Ishikawa (cell line): ENCODE data around the gene KSR2.

Source experiments
- CEBPB ChIP-seq: IDR thresholded peaks from 2 replicates; pipeline ENCODE4 v1.6.1; 2012
- CREB1 ChIP-seq: IDR thresholded peaks from 2 replicates; pipeline ENCODE4 v1.6.1; 2012; ENCODE audit warnings: low read depth
- EGR1 ChIP-seq: IDR thresholded peaks from 2 replicates; pipeline ENCODE4 v1.6.1; 2012
- EP300 ChIP-seq: IDR thresholded peaks from 2 replicates; pipeline ENCODE4 v1.6.1; 2012; ENCODE audit warnings: borderline replicate concordance
- FOXM1 ChIP-seq: IDR thresholded peaks from 2 replicates; pipeline ENCODE4 v1.6.1; 2012; ENCODE audit warnings: low read depth, borderline replicate concordance
- MAX ChIP-seq: IDR thresholded peaks from 2 replicates; pipeline ENCODE4 v1.6.1; 2012
- NFIC ChIP-seq: IDR thresholded peaks from 2 replicates; pipeline ENCODE4 v1.6.1; 2012
- RAD21 ChIP-seq: IDR thresholded peaks from 2 replicates; pipeline ENCODE4 v1.6.1; 2012; ENCODE audit warnings: low read depth
- TAF1 ChIP-seq: IDR thresholded peaks from 2 replicates; pipeline ENCODE4 v1.6.1; 2012; ENCODE audit warnings: low read depth, mild to moderate bottlenecking
- TCF12 ChIP-seq: IDR thresholded peaks from 2 replicates; pipeline ENCODE4 v1.6.1; 2012; ENCODE audit warnings: low read depth
- TEAD4 ChIP-seq: IDR thresholded peaks from 2 replicates; pipeline ENCODE4 v1.6.1; 2012
- YY1 ChIP-seq: IDR thresholded peaks from 2 replicates; pipeline ENCODE4 v1.6.1; 2012; ENCODE audit warnings: low read depth
- ZBTB7A ChIP-seq: IDR thresholded peaks from 2 replicates; pipeline ENCODE4 v1.6.1; 2012; ENCODE audit warnings: low read depth
- TF ChIP-seq, protein P1 (sequence below): IDR thresholded peaks from 2 replicates; pipeline ENCODE4 v1.6.1; 2012
- TF ChIP-seq, protein P2 (sequence below): IDR thresholded peaks from 2 replicates; pipeline ENCODE4 v1.6.1; 2012; ENCODE audit warnings: low read depth, mild to moderate bottlenecking

Gene KSR2

GRCh38 chr12:117485984-117486839 is 482.6 kb downstream of the KSR2 start:
- TF ChIP-seq MAX (no peak), EGR1 (no peak), FOXM1 (no peak), CREB1 (no peak), NFIC (no peak), TAF1 (no peak), TEAD4 (no peak), ZBTB7A (no peak), CEBPB (no peak), TCF12 (no peak), RAD21 (no peak), YY1 (no peak), EP300 (no peak)

DNA sequence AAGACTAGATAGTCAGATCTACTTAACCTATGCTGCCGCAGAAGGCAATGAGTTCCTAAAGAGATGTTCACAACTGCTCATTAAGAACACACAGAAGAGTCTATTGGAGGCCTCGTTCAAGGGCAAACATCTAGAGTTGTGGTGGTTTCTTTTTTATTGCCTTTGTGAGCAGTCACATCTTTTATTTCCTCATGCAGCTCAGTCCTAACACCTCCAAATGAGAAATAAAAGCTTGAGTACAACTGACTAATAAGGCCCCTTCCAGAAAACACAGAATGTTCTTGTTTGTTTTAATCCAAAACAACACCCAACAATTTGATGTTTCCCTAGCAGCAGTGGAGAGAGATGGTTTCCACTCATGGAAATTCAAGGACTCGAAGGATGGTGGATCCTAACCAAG is 483.9 kb downstream of the KSR2 start:
- TF ChIP-seq CREB1 (no peak), ZBTB7A (no peak), RAD21 (no peak), CEBPB (no peak), EP300 (no peak), EGR1 (no peak), FOXM1 (no peak), MAX (no peak), TCF12 (no peak), NFIC (no peak), YY1 (no peak)
- TF ChIP-seq, protein P1, sequence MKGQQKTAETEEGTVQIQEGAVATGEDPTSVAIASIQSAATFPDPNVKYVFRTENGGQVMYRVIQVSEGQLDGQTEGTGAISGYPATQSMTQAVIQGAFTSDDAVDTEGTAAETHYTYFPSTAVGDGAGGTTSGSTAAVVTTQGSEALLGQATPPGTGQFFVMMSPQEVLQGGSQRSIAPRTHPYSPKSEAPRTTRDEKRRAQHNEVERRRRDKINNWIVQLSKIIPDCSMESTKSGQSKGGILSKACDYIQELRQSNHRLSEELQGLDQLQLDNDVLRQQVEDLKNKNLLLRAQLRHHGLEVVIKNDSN = no peak
- TF ChIP-seq, protein P2, sequence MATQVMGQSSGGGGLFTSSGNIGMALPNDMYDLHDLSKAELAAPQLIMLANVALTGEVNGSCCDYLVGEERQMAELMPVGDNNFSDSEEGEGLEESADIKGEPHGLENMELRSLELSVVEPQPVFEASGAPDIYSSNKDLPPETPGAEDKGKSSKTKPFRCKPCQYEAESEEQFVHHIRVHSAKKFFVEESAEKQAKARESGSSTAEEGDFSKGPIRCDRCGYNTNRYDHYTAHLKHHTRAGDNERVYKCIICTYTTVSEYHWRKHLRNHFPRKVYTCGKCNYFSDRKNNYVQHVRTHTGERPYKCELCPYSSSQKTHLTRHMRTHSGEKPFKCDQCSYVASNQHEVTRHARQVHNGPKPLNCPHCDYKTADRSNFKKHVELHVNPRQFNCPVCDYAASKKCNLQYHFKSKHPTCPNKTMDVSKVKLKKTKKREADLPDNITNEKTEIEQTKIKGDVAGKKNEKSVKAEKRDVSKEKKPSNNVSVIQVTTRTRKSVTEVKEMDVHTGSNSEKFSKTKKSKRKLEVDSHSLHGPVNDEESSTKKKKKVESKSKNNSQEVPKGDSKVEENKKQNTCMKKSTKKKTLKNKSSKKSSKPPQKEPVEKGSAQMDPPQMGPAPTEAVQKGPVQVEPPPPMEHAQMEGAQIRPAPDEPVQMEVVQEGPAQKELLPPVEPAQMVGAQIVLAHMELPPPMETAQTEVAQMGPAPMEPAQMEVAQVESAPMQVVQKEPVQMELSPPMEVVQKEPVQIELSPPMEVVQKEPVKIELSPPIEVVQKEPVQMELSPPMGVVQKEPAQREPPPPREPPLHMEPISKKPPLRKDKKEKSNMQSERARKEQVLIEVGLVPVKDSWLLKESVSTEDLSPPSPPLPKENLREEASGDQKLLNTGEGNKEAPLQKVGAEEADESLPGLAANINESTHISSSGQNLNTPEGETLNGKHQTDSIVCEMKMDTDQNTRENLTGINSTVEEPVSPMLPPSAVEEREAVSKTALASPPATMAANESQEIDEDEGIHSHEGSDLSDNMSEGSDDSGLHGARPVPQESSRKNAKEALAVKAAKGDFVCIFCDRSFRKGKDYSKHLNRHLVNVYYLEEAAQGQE = no peak

- TF ChIP-seq CEBPB = no peak
- no peak for TF ChIP-seq YY1
- no peak for TF ChIP-seq MAX
- TF ChIP-seq, protein P2 = no peak
- no peak for TF ChIP-seq RAD21
- no peak for TF ChIP-seq TAF1
- TF ChIP-seq TCF12 = no peak
- TF ChIP-seq ZBTB7A = no peak
- no peak for TF ChIP-seq CREB1
- no peak for TF ChIP-seq EGR1
- TF ChIP-seq TEAD4 = no peak
- no peak for TF ChIP-seq NFIC
Measured at GRCh38 chr12:117483501-117483900, 485.3 kb downstream of the KSR2 start.

- TF ChIP-seq EP300 (no peak), NFIC (no peak), MAX (no peak), TEAD4 (no peak), RAD21 (no peak), EGR1 (no peak), FOXM1 (no peak), ZBTB7A (no peak), TAF1 (no peak), YY1 (no peak), CREB1 (no peak), CEBPB (no peak), TCF12 (no peak)
- TF ChIP-seq, protein P1 = no peak
- TF ChIP-seq, protein P2 = no peak
Measured at GRCh38 chr12:117481470-117481869, 487.3 kb downstream of the KSR2 start.
